ENCODE measurements around the gene KLHL10. TPM values are rescaled to one million over a fixed set of nuclear protein-coding genes. Genes with fewer than 3 reads are reported as not detected.

The KLHL10 gene
- total and polyA plus RNA-seq, 2 of the 13 experiments (the other 11 are each of a cell fraction or from before 2014, with no cell fraction given): 0.04 to 0.08 TPM

DNA sequence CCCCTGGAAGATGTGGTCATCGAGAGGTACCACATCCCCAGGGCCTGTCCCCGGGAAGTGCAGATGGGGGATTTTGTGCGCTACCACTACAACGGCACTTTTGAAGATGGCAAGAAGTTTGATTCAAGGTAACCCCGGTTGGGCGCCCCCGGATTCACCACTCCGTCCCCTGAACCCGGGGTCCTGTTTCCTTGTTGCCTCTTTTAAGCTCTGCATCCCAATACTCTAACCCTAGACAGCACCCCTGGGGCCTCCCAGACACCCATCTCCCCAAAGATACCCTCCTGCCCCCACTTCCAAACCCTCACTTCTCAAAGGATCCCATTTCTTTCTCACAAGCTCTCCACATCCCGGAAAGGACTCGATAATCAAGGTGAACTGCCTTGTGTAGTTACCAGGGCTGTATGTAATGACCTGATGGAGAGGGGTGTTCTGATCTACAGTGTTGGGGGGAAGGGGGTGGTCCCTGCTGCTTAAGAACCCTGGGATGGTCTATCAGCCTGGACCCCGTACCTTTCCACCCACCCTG lies 24.4 kb upstream of the KLHL10 start (continued):
- TF ChIP-seq MAZ (IDR thresholded peaks at IDR 0.05; ENCODE audit: borderline replicate concordance, low read depth, low read length) (no peak), MAZ (CRISPR knock-in tag; IDR thresholded peaks at IDR 0.05; ENCODE audit: low read depth) (no peak), REPIN1 (CRISPR knock-in tag; IDR thresholded peaks at IDR 0.05; ENCODE audit: borderline replicate concordance, low read depth) (no peak), ZNF383 (CRISPR knock-in tag; IDR thresholded peaks at IDR 0.05; ENCODE audit: borderline replicate concordance) (no peak), ADNP (CRISPR knock-in tag; IDR thresholded peaks at IDR 0.05) (no peak), PRMT3 (CRISPR knock-in tag; IDR thresholded peaks at IDR 0.05; ENCODE audit: borderline replicate concordance, low read depth) (no peak), ZNF816 (CRISPR knock-in tag; IDR thresholded peaks at IDR 0.05; ENCODE audit: borderline replicate concordance) (0 out of 2 replicates have a peak, but pooled peaks have one; percentile 13), SOX6 (IDR thresholded peaks at IDR 0.05) (no peak), SOX6 (CRISPR knock-in tag; IDR thresholded peaks at IDR 0.05) (0 out of 2 replicates have a peak, but pooled peaks have one; percentile 7), ARNT2 (CRISPR knock-in tag; IDR thresholded peaks at IDR 0.05; ENCODE audit: low read depth) (peak; percentile 3; the same call in 1 of the 2 replicates), HIVEP1 (CRISPR knock-in tag; IDR thresholded peaks at IDR 0.05) (no peak; the same call in 1 of the 2 replicates), SALL2 (CRISPR knock-in tag; IDR thresholded peaks at IDR 0.05) (no peak), ZFY (CRISPR knock-in tag; IDR thresholded peaks at IDR 0.05) (no peak), EEA1 (CRISPR knock-in tag; IDR thresholded peaks at IDR 0.05; ENCODE audit: borderline replicate concordance) (0 out of 2 replicates have a peak, but pooled peaks have one; percentile 10), MYPOP (CRISPR knock-in tag; IDR thresholded peaks at IDR 0.05) (peak; percentile 3; the same call in 1 of the 2 replicates), IRF2 (CRISPR knock-in tag; IDR thresholded peaks at IDR 0.05) (no peak), KMT2A (CRISPR knock-in tag; IDR thresholded peaks at IDR 0.05) (0 out of 2 replicates have a peak, but pooled peaks have one; percentile 11), RXRB (CRISPR knock-in tag; IDR thresholded peaks at IDR 0.05; ENCODE audit: borderline replicate concordance) (no peak), TBP (CRISPR knock-in tag; IDR thresholded peaks at IDR 0.05) (no peak), NCOA2 (CRISPR knock-in tag; IDR thresholded peaks at IDR 0.05) (no peak), ZSCAN22 (CRISPR knock-in tag; IDR thresholded peaks at IDR 0.05) (no peak), ZHX1 (CRISPR knock-in tag; IDR thresholded peaks at IDR 0.05; ENCODE audit: low read depth) (0 out of 2 replicates have a peak, but pooled peaks have one; percentile 2), SP2 (CRISPR knock-in tag; IDR thresholded peaks at IDR 0.05) (no peak), MYNN (CRISPR knock-in tag; IDR thresholded peaks at IDR 0.05; ENCODE audit: low read depth) (no peak)
- TF ChIP-seq, protein P1, sequence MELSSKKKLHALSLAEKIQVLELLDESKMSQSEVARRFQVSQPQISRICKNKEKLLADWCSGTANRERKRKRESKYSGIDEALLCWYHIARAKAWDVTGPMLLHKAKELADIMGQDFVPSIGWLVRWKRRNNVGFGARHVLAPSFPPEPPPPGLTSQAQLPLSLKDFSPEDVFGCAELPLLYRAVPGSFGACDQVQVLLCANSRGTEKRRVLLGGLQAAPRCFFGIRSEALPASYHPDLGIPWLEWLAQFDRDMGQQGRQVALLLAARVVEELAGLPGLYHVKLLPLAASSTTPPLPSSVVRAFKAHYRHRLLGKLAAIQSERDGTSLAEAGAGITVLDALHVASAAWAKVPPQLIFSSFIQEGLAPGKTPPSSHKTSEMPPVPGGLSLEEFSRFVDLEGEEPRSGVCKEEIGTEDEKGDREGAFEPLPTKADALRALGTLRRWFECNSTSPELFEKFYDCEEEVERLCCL (CRISPR knock-in tag; IDR thresholded peaks at IDR 0.05; ENCODE audit: borderline replicate concordance): 0 out of 2 replicates have a peak, but pooled peaks have one; percentile 14
- TF ChIP-seq, protein P2, sequence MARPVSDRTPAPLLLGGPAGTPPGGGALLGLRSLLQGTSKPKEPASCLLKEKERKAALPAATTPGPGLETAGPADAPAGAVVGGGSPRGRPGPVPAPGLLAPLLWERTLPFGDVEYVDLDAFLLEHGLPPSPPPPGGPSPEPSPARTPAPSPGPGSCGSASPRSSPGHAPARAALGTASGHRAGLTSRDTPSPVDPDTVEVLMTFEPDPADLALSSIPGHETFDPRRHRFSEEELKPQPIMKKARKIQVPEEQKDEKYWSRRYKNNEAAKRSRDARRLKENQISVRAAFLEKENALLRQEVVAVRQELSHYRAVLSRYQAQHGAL (CRISPR knock-in tag; IDR thresholded peaks at IDR 0.05; ENCODE audit: not compliant biosample characterization): no peak
